HG03097 (cell line): ENCODE measurements around the gene HP1BP3.

Experiments
- ATAC-seq: cut with Tn5 transposase; IDR thresholded peaks from one replicate; pipeline ENCODE4 v1.9.1; 2021; ENCODE audit not compliant: unreplicated experiment, low FRiP score

Gene HP1BP3

DNA sequence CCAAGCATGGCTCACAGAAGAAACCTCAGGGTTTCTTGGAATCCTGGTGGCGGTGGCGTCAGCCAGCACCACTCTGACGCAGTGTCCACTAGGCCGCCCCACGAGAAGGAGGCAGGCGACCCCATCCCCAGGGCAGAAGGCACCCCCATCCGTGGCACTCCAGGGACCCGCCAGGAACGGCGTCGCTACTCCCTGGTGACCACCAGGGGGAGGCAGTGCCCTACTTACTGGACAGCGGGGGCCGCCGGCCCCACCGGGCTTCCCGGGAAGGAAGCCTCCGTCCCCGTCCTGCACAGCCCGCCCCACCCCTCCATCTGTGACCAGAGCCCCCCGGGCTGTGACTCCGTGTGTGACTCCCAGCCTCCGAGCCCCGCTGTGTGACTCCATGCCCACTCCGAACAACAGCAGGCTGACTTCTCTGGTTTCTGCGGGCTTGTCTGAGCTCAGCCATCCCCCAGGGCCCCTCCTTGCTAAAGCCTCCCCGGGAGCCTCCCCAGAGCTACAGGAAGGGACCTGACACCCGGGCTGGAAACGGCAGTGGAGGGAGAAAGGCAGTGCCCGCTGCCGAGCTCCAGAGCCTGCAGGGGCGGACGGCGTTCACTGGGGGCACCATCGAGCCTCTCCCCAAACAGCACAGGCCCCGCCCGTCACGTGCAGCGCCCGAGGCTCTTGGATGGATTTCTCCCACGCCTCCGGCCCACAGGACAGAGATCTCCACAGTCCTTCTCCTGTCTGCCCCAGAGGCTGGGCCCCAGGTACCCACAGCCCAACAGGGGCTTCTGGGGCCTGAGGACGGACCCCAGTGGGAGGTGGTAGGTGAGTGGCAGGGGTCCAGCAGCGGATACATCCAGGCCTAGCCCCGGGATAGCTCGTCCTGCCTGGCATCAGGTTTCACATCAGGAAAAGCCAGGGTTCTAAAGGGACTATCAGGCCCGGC, 90.4 kb downstream of the HP1BP3 start:
- ATAC-seq, result no peak

DNA sequence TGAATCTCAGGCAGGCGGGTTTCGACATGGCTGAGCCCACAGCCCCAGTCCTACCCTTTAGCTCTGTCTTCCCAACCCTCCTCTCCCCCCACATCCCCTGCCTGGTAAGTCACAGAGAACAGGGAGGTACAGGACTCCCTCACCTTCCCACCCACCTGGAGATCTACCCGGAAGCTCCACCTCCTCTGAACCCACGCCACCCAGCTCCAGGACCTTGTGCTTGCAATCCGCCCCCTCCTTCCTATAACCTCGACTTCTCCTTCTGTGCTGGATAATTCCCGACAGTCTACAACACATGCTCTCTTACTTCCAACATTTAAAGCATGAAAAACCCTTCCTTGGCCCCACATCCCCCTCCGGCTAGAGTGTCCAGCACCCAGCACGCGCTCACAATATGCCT, 91.6 kb downstream of the HP1BP3 start:
- no peak for ATAC-seq

GRCh38 chr1:20693623-20694022, 93.5 kb downstream of the HP1BP3 start:
- no peak for ATAC-seq
